GM13977 (cell line): ENCODE data around the gene GMDS.

ENCODE experiments used
- DNase-seq: peaks from one replicate; pipeline ENCODE4 v3.0.0; 2012; ENCODE audit warnings: low spot score
- CTCF ChIP-seq: IDR thresholded peaks from 2 replicates; pipeline ENCODE4 v1.5.1; 2012; ENCODE audit warnings: mild to moderate bottlenecking, control low read depth; ENCODE audit not compliant: insufficient read depth; ENCODE audit errors: extremely low read depth, missing control alignments
- in situ Hi-C: fragments of 300-500 bp; cut with MboI; formaldehyde crosslinking; loops from one replicate; pipeline ENCODE4 v1.12.0; 2022; ENCODE audit warnings: low sequenced_read_pairs, low pct_unique_long_range_greater_than_20kb, mixed read lengths, inconsistent platforms; ENCODE audit not compliant: unreplicated experiment

The GMDS gene

GRCh38 chr6:1781817-1782184 lies 463.6 kb downstream of the GMDS start:
- in situ Hi-C loops, result no loop called here
- DNase-seq, result no peak
- TF ChIP-seq CTCF, result no peak

GRCh38 chr6:1781152-1781816 lies 464.1 kb downstream of the GMDS start:
- in situ Hi-C loops, result no loop called here
- TF ChIP-seq CTCF, result no peak
- DNase-seq, result no peak

GRCh38 chr6:1780251-1780867 lies 465.0 kb downstream of the GMDS start:
- in situ Hi-C loops, result no loop called here
- DNase-seq, result no peak
- TF ChIP-seq CTCF, result no peak

- no peak for TF ChIP-seq CTCF
- in situ Hi-C loops, result no loop called here
- DNase-seq, result no peak
Measured at GRCh38 chr6:1778686-1779235, 466.6 kb downstream of the GMDS start.

GRCh38 chr6:1777921-1778685 lies 467.3 kb downstream of the GMDS start:
- in situ Hi-C loops, result no loop called here
- no peak for TF ChIP-seq CTCF
- DNase-seq, result no peak

- no peak for DNase-seq
- TF ChIP-seq CTCF, result no peak
- in situ Hi-C loops, result no loop called here
Measured at GRCh38 chr6:1775441-1775840, 470.0 kb downstream of the GMDS start.
